ENCODE data around the gene PRR32. TPM values are rescaled to one million over a fixed set of nuclear protein-coding genes. Genes with fewer than 3 reads are reported as not detected.
"Not testable (repeated sequence)": the region's sequence is repeated elsewhere in the genome, so short reads cannot be mapped to it uniquely, and the experiment has no call there.

The PRR32 gene
- not detected for polyA plus RNA-seq (2013, experiment 1 of 2)
- polyA plus RNA-seq (2013, experiment 2 of 2), result not detected

GRCh38 chrX:126819429-126819828 lies at the start of gene PRR32:
Gene PRR32 (plus strand): TSS chrX:126819729. CDS start chrX:126819844, 115 bp downstream.
- H3K9me3 ChIP-seq (ENCODE audit: insufficient read depth, low read depth, low read length), result no peaks in the 10 kb centered on the region
- no peak within 1 kb of the TSS for H3K4me3 ChIP-seq (ENCODE audit: low read length)
- no peaks in the 10 kb centered on the region for H3K27me3 ChIP-seq (ENCODE audit: insufficient read depth, low read length)

GRCh38 chrX:126770179-126770578 lies 49.4 kb upstream of the PRR32 start:
- no peak overlapping the region for H3K4me3 ChIP-seq (ENCODE audit: low read length)
- no peaks in the 10 kb centered on the region for H3K36me3 ChIP-seq (ENCODE audit: insufficient read depth, low read length)
- no peaks in the 10 kb centered on the region for H3K27me3 ChIP-seq (ENCODE audit: insufficient read depth, low read length)
- 26% methylated on average over 5 of the region's 5 CpGs for WGBS
- H3K9ac ChIP-seq (ENCODE audit: low read depth, low read length), result no peak overlapping the region
- H3K4me1 ChIP-seq (ENCODE audit: insufficient read depth, low read length), result no peaks in the 10 kb centered on the region
- H3K27ac ChIP-seq (ENCODE audit: low read depth, low read length), result no peak overlapping the region
- H3K9me3 ChIP-seq (ENCODE audit: insufficient read depth, low read depth, low read length), result no peaks in the 10 kb centered on the region

More at GRCh38 chrX:126819429-126819828, at the start of gene PRR32:
- Histone ChIP-seq H3K9ac (ENCODE audit: low read depth, low read length) (no peak within 1 kb of the TSS), H3K4me1 (ENCODE audit: insufficient read depth, low read length) (no peaks in the 10 kb centered on the region), H3K36me3 (ENCODE audit: insufficient read depth, low read length) (no peaks in the 10 kb centered on the region), H3K27ac (ENCODE audit: low read depth, low read length) (no peak within 1 kb of the TSS)

GRCh38 chrX:126785539-126785938 lies 34.0 kb upstream of the PRR32 start:
- Histone ChIP-seq H3K36me3 (ENCODE audit: insufficient read depth, low read length) (no peaks in the 10 kb centered on the region), H3K27ac (ENCODE audit: low read depth, low read length) (no peak overlapping the region), H3K4me3 (ENCODE audit: low read length) (no peak overlapping the region), H3K9ac (ENCODE audit: low read depth, low read length) (no peak overlapping the region), H3K9me3 (ENCODE audit: insufficient read depth, low read depth, low read length) (no peaks in the 10 kb centered on the region), H3K27me3 (ENCODE audit: insufficient read depth, low read length) (no peaks in the 10 kb centered on the region), H3K4me1 (ENCODE audit: insufficient read depth, low read length) (no peaks in the 10 kb centered on the region)
- WGBS, result 93% methylated on average over 2 of the region's 2 CpGs

GRCh38 chrX:126799059-126799458 lies 20.5 kb upstream of the PRR32 start:
- H3K9me3 ChIP-seq (ENCODE audit: insufficient read depth, low read depth, low read length), result no peaks in the 10 kb centered on the region
- H3K36me3 ChIP-seq (ENCODE audit: insufficient read depth, low read length), result no peaks in the 10 kb centered on the region
- H3K4me1 ChIP-seq (ENCODE audit: insufficient read depth, low read length), result no peaks in the 10 kb centered on the region
- H3K27me3 ChIP-seq (ENCODE audit: insufficient read depth, low read length), result no peaks in the 10 kb centered on the region
- H3K27ac ChIP-seq (ENCODE audit: low read depth, low read length), result no peak overlapping the region
- H3K9ac ChIP-seq (ENCODE audit: low read depth, low read length), result no peak overlapping the region
- WGBS, result 97% methylated on average over 1 of the region's 1 CpG
- no peak overlapping the region for H3K4me3 ChIP-seq (ENCODE audit: low read length)

GRCh38 chrX:126806784-126807183 lies 12.7 kb upstream of the PRR32 start:
- not testable (repeated sequence) for H3K36me3 ChIP-seq (ENCODE audit: insufficient read depth, low read length); H3K27ac ChIP-seq (ENCODE audit: low read depth, low read length); H3K9ac ChIP-seq (ENCODE audit: low read depth, low read length); H3K4me1 ChIP-seq (ENCODE audit: insufficient read depth, low read length); H3K4me3 ChIP-seq (ENCODE audit: low read length); H3K9me3 ChIP-seq (ENCODE audit: insufficient read depth, low read depth, low read length); H3K27me3 ChIP-seq (ENCODE audit: insufficient read depth, low read length)
- WGBS, result 63% methylated on average over 3 of the region's 3 CpGs

- Histone ChIP-seq H3K4me3 (ENCODE audit: low read length) (no peak overlapping the region), H3K36me3 (ENCODE audit: insufficient read depth, low read length) (no peaks in the 10 kb centered on the region), H3K27me3 (ENCODE audit: insufficient read depth, low read length) (no peaks in the 10 kb centered on the region), H3K9ac (ENCODE audit: low read depth, low read length) (no peak overlapping the region), H3K4me1 (ENCODE audit: insufficient read depth, low read length) (no peaks in the 10 kb centered on the region), H3K9me3 (ENCODE audit: insufficient read depth, low read depth, low read length) (no peaks in the 10 kb centered on the region), H3K27ac (ENCODE audit: low read depth, low read length) (no peak overlapping the region)
- WGBS, result 100% methylated on average over 1 of the region's 1 CpG
These were observed 3.7 kb upstream of the PRR32 start for GRCh38 chrX:126815806-126816205.

GRCh38 chrX:126820700-126821420 lies 1.3 kb downstream of the PRR32 start:
- Histone ChIP-seq H3K36me3 (ENCODE audit: insufficient read depth, low read length) (no peaks in the 10 kb centered on the region), H3K9ac (ENCODE audit: low read depth, low read length) (no peak overlapping the region), H3K27ac (ENCODE audit: low read depth, low read length) (no peak overlapping the region), H3K4me1 (ENCODE audit: insufficient read depth, low read length) (no peaks in the 10 kb centered on the region), H3K27me3 (ENCODE audit: insufficient read depth, low read length) (no peaks in the 10 kb centered on the region), H3K9me3 (ENCODE audit: insufficient read depth, low read depth, low read length) (no peaks in the 10 kb centered on the region), H3K4me3 (ENCODE audit: low read length) (no peak overlapping the region)
- 87% methylated on average over 13 of the region's 13 CpGs for WGBS

- Histone ChIP-seq H3K27me3 (ENCODE audit: insufficient read depth, low read length) (no peaks in the 10 kb centered on the region), H3K9ac (ENCODE audit: low read depth, low read length) (no peak overlapping the region), H3K4me3 (ENCODE audit: low read length) (no peak overlapping the region), H3K9me3 (ENCODE audit: insufficient read depth, low read depth, low read length) (no peaks in the 10 kb centered on the region), H3K27ac (ENCODE audit: low read depth, low read length) (no peak overlapping the region), H3K36me3 (ENCODE audit: insufficient read depth, low read length) (no peaks in the 10 kb centered on the region), H3K4me1 (ENCODE audit: insufficient read depth, low read length) (no peaks in the 10 kb centered on the region)
- no CpG with 5 or more reads among the region's 2 CpGs for WGBS
These were observed 4.9 kb downstream of the PRR32 start for GRCh38 chrX:126824338-126825007.

GRCh38 chrX:126825566-126826193 lies 6.2 kb downstream of the PRR32 start:
- 100% methylated on average over 1 of the region's 1 CpG for WGBS
- no peaks in the 10 kb centered on the region for H3K9me3 ChIP-seq (ENCODE audit: insufficient read depth, low read depth, low read length)
- no peak overlapping the region for H3K27ac ChIP-seq (ENCODE audit: low read depth, low read length)
- no peak overlapping the region for H3K4me3 ChIP-seq (ENCODE audit: low read length)
- no peaks in the 10 kb centered on the region for H3K4me1 ChIP-seq (ENCODE audit: insufficient read depth, low read length)
- H3K36me3 ChIP-seq (ENCODE audit: insufficient read depth, low read length), result no peaks in the 10 kb centered on the region
- H3K9ac ChIP-seq (ENCODE audit: low read depth, low read length), result no peak overlapping the region
- H3K27me3 ChIP-seq (ENCODE audit: insufficient read depth, low read length), result no peaks in the 10 kb centered on the region

- Histone ChIP-seq H3K36me3 (ENCODE audit: insufficient read depth, low read length) (no peaks in the 10 kb centered on the region), H3K4me1 (ENCODE audit: insufficient read depth, low read length) (no peaks in the 10 kb centered on the region), H3K9ac (ENCODE audit: low read depth, low read length) (no peak overlapping the region), H3K9me3 (ENCODE audit: insufficient read depth, low read depth, low read length) (no peaks in the 10 kb centered on the region), H3K27me3 (ENCODE audit: insufficient read depth, low read length) (no peaks in the 10 kb centered on the region), H3K27ac (ENCODE audit: low read depth, low read length) (no peak overlapping the region), H3K4me3 (ENCODE audit: low read length) (no peak overlapping the region)
- WGBS, result 93% methylated on average over 1 of the region's 2 CpGs
These were observed 16.7 kb downstream of the PRR32 start for GRCh38 chrX:126836186-126836585.

- Histone ChIP-seq H3K36me3 (ENCODE audit: insufficient read depth, low read length) (no peaks in the 10 kb centered on the region), H3K27ac (ENCODE audit: low read depth, low read length) (no peak overlapping the region), H3K4me3 (ENCODE audit: low read length) (no peak overlapping the region), H3K9me3 (ENCODE audit: insufficient read depth, low read depth, low read length) (no peaks in the 10 kb centered on the region), H3K4me1 (ENCODE audit: insufficient read depth, low read length) (no peaks in the 10 kb centered on the region), H3K9ac (ENCODE audit: low read depth, low read length) (no peak overlapping the region), H3K27me3 (ENCODE audit: insufficient read depth, low read length) (no peaks in the 10 kb centered on the region)
- no CpG with 5 or more reads among the region's 3 CpGs for WGBS
These were observed 27.6 kb downstream of the PRR32 start for GRCh38 chrX:126847143-126847542.
